Stimulated activated CD8-positive, alpha-beta memory T cell treated with anti-CD3 and anti-CD28 coated beads, Interleukin-12 subunit alpha, Interleukin-12 subunit beta, amount 100 ng/mL, for 4 hours (primary cell): ENCODE results near the gene AKR1C1.
"Not testable (repeated sequence)": the region's sequence is repeated elsewhere in the genome, so short reads cannot be mapped to it uniquely, and the experiment has no call there.

ENCODE experiments used
- DNase-seq: peaks from one replicate; pipeline ENCODE4 v3.0.0-alpha.2; 2020; ENCODE audit warnings: low read depth

Gene AKR1C1

DNA sequence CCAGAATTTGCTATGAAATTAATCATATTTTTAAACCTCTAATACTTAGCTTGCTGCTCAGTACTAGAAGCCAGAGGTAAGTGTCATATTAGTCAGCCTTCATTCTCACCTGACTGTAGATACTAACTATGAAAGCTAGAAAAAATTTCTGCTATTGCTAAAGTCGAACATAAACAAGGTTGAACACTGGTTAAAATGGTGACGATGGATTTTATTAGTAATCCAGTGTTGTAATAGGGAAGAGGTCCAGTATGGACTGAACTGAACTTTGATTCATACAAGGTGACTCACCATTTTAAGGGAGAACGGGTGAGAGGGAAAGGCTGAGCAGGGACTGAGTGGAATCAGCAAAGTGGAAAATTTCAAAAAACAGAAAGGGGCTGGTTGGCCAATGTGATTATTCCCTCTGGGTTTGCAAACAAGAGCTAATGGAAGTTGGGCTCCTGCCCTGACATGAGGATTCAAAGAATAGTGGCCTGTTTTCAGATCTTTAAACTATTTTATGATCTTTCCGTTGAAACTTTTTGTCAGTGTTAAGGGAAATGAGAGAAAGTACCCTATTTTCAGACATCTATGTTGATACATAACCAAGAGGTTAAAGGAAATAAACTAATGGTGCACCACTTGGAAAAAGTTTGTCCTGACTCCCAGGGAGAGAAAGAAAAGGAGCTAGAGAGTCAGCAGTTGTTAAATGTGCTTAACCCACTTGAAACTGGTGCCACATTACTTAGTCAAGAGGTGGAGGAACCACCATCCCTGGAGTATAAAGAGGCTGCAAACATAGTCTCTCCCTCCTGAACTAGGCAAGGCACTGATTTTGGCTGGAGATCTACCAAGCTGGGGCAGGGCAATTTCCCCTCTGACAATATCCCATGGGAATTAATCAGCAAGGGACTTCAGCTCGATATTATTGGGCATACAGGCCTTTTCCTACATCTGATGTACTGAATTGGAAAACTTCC, 15.3 kb upstream of the AKR1C1 start:
- DNase-seq = no peak

DNA sequence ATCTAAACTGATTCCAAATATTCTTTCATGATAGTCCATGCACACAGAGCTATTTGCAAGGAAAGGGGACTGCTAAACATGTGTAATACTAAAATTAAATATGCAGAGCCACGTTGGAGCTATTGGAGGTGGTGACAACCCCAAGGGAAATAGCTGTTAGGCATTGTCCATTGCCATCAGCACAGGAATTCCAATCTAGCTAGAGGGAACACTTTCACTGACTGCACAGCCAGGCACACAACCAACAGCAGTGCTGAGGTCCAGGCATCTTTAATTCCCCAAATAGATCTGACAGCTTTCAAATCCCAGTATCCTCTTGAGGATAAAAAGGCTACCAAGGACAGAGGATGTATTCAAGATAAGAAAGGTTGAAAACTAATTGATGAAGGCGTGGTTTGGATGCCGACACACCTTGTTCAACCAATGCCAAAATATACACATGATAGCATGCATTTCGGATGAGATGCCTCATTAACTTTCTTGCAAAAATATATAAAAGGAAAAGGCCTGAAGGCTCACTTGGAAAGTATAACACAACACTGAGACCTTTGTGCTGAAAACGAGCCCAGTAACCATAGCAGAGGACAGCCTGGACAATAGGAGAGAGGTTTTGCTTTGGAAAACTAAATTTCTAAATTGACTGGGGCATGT, 11.6 kb upstream of the AKR1C1 start:
- not testable (repeated sequence) for DNase-seq

DNA sequence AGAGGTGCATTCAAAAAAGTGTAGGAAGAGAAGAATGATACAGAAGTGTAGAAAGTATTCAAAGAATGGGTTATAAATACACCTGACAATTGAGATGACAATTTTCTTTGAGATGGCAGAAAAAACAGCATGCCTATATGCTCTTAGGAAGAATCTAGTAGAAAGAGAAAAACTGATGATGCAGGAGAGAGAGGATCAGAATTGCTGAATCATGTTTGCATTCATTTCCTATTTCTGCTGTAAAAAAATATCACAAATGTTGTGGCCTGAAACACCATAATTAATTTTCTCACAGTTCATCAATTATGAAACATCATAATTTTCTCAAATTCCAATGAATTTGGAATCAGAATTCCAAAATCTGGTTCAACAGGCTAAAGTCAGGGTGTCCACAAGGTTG, 9.8 kb upstream of the AKR1C1 start:
- no peak for DNase-seq

DNA sequence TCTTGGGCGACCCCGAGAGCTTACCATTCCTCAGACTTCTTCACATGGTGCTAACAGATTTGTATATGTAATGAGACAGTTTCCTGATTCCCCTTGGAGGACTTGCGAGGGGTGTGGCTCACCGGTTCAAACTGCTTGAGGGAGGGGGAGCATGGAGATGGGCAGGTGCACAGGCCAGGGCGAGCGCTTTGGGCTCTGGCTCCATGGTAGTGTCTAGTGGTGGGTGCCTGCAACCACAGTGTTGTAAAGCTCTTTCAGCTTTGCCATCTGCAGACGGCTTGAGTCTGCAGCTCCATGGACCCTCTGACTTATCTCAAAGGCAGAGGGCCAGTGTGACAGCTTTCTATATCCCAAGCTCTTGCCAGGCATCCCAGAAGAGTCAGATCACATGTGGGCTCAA, 7.1 kb upstream of the AKR1C1 start:
- not testable (repeated sequence) for DNase-seq

DNA sequence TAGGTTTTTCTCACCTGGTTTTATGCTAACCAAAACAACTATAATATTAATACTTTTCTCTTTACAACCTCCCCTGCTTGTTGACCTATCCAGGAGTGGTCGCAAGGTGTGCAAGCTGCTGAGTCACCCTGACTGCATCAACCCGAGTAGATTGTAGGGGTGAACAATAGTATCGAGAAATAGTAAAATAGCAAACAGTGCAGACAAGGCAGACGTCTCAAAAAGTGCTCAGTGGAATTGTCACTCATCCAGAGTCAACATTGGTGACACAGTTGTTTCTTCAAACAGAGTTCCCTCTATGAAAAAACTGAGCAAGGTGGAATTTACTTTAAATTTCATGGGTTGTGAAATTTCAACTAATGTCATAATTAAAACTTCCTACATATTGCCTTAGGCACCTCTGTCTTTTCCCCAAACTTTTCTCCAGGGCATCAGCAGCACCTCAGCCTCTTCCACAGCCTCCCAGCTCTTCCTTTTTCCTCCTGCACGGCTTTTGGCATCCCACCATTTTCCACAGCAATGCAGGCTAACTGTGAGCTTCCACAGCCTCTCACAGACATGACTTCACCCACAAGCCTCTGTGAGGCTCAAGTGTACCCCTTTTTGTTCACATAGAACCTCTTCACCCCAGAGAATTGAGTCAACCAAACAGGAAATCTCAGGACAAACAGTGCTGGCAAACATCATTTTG, 6.1 kb upstream of the AKR1C1 start:
- not testable (repeated sequence) for DNase-seq

DNA sequence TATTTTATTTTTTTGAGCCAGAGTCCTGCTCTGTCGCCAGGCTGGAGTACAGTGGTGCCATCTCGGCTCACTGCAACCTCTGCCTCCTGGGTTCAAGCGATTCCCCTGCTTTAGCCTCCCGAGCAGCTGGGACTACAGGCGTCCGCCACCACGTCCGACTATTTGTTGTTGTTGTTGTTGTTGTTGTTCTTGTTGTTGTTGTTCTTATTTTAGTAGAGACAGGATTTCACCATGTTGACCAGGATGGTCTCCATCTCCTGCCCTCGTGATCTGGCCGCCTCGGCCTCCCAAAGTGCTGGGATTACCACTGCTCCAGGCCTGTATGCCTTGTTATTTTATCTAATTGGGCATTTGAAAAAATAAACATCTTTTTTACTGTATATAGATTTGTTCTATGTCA, 1.7 kb upstream of the AKR1C1 start:
- DNase-seq = not testable (repeated sequence)

DNA sequence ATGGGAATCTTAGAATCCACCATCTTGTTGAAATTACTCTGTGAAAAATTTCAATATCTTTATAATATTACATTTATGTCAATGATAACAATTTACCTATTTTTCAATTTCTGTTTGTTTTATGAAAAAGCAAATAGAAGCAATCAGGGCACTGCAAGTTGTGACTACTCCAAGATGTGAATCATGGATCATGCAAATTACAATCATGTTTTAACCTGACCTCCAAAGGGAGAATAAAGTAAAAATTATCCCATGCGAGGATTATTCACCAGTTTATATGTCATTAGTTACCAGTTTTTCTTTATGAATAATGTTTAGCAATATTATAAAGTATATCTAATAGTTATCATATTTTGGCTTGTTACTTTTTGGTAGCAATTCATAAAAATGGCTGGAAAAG, 907 bp upstream of the AKR1C1 start:
- not testable (repeated sequence) for DNase-seq

DNA sequence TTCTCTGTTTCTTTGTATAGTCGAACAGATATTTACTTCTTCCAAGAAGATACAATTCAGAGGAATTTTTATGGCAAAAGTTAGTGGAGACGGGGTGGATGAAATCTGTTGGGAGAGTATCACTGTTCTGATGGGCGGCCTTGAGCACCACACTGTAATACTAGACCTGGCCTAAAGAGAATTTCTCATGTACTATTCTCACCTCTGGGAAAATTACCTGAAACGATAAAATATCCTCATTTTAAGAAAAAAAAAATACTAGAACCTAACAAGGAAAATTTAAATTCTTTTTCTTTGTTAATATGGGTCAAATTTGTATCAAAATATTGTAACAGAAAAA, 570 bp downstream of the AKR1C1 start:
- DNase-seq = not testable (repeated sequence)

DNA sequence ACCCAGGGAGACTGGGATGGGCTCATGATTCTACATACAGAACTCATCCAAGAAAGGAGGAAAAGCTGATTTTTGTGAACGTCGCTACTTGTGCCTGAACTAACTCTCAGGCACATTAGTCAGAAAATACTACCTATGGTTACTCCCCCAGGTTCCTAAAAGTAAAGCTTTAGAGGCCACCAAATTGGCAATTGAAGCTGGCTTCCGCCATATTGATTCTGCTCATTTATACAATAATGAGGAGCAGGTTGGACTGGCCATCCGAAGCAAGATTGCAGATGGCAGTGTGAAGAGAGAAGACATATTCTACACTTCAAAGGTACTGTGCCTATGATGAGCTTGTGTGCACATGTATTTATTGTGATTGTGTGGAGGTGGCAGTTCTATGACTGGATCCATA, 2.5 kb downstream of the AKR1C1 start:
- not testable (repeated sequence) for DNase-seq

DNA sequence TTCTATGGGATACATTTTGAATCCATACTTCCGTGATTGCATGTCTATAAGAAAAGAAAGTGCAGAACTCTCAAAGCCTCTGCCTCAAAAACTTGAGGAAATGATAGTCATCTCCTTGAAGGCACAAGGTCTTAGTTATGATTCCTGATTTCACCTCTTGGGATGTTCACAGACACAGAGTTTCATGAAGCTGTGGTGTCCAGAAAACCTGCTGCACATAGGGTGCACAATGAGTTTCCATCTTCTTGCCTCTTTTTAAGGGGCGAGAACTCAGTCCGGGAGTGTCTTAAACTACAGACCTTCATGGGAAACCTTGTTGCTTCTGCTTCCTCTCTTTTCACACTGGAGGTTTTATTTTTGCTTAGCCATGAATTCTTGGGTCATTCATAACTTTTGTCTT, 4.0 kb downstream of the AKR1C1 start:
- DNase-seq = not testable (repeated sequence)

DNA sequence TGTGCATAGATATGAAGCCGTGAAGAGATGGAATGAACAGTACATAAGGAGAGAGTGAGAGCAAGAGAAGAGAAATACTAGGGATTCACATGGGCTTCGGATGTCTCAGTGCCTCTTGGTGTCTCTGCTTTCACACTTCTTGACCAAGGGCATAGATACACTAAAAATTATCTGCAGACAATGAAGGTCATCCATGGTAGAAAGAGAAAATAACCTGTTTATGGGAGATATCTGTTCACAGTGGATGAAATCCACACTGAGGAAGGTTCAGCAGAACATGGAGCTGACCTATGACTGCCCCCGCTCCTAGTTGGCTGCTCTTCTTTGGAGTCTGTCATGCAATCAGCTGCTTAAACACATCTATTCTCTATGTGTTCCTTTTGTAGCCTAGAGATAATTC, 6.1 kb downstream of the AKR1C1 start:
- not testable (repeated sequence) for DNase-seq

DNA sequence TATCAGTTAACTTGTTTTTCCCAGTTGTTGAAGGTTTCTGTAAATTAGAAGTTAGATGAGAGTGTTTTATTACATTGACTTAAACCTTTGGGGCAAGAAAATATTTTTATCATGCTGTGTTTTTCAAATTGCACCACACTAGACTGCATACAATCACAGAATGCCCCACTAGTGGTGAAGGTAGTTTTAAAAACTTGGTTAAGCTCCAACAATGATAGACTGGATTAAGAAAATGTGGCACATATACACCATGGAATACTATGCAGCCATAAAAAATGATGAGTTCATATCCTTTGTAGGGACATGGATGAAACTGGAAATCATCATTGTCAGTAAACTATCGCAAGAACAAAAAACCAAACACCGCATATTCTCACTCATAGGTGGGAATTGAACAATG, 7.1 kb downstream of the AKR1C1 start:
- not testable (repeated sequence) for DNase-seq

DNA sequence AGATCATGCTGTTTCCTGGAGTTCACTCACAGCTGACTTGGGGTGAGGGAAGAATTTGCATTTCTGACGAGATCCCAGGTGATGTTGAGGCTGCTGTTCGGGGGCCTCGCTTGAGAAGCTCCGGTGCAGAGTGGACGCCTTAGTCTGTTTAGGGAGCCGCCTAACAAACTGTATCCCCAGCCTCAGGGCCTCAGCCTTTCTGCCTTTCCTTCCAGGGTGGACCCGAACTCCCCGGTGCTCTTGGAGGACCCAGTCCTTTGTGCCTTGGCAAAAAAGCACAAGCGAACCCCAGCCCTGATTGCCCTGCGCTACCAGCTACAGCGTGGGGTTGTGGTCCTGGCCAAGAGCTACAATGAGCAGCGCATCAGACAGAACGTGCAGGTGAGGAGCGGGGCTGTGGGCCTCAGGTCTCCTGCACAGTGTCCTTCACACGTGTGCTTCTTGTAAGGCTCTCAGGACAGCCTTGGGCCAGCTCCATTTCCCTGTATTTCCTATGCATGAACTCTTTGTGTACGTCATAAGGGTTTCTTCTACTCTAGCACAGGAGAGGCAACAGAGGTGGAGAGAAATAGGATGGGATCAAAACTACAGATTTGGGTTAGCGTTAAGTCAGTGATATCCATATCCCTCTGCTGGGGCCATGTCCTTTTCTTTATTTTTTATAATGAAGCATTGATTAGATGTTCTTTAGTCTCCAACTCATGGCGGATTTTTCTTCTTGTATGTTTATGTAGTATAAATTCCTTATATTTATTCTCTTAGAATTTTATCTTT, 9.3 kb downstream of the AKR1C1 start:
- DNase-seq = not testable (repeated sequence)

DNA sequence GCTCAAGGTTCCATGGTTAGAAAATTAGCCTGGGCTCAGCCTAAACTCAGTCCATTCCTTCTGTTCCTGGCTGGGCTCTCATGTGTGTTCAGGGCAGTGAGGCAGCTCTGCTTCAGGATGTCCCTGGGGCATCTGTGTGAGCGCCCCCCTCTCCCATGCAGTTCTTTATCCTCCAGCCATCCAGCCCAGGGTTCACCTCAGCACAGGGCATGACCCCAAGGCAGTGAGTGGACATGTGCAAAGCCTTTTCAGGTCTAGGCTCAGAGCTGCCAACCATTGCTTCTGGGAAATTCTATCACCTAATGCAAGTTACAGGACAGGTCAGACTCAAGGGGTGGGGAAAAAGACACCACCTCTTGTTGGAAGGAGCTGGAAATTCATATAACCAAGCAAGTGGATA, 10.1 kb downstream of the AKR1C1 start:
- DNase-seq = not testable (repeated sequence)

DNA sequence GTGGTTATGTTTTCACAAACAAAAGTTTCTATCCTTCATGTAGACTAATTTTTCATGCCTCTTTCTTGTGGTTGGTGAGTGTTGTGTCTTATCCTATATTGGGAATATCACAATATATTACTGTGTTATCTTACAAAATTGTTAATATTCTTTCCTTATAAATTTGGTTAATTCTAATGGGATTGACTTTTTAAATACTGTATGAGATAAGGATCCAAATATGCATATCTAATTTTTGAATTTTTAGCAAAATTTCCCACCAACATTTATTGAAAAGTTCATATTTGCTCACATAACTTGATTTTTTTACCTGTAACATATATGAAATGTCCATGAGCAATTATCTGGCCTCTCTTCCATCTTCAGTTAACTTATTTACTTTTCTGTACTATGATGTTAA, 11.2 kb downstream of the AKR1C1 start:
- DNase-seq = not testable (repeated sequence)

DNA sequence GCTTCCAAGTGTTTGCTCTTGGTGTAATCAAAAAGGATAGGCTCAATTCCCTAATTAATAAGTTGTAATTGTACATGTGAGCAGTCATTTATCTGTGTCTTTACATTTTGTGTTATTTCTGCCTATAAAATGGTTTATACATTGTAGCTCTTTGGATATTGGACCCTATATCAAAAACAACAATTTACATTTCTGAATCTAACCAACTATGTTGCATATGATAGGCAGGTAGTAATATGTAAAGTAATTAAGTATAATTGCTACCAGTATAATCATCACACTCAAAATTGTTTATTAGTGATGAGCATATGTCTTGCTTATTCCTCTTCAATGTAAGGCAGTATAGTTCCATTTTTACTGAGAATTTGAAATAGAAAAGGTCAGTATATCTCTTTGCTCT, 13.8 kb downstream of the AKR1C1 start:
- no peak for DNase-seq

DNA sequence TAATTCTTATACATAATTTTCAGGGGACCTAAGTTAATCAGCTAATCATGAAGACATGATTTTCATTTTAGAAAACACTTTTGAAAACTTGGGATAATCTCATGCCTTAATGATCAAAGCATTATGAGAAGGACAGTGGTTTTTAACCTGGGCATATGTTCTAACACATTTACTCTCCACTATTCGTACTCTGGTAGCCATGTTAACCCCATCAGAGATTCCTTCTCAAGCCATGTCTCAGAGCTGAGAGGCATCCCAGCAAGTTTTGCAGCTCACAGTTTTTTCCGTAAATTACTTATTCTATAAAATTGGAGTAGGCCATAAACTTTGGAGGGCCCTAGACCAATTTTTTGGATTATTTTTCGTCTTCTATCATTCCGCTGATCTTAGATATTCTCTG, 15.7 kb downstream of the AKR1C1 start:
- DNase-seq = no peak

DNA sequence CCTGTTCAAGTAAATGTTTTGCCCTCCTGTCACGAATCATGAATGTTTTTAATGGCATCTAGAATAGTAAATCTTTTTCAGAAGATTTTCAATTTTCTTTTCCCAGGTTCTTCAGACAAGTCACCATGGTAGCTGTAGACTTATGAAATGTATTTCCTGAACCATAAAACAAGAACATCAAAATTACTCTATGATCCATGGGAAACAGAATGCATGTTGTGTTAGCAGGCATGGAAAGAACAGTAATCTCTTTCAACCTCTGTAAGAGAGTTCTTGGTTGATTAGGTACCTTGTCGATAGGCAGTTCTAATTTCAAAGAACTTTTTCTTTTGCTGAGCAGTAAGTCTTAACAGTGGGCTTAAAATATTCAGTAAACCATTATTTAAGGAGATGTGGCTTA, 17.6 kb downstream of the AKR1C1 start:
- DNase-seq = no peak

DNA sequence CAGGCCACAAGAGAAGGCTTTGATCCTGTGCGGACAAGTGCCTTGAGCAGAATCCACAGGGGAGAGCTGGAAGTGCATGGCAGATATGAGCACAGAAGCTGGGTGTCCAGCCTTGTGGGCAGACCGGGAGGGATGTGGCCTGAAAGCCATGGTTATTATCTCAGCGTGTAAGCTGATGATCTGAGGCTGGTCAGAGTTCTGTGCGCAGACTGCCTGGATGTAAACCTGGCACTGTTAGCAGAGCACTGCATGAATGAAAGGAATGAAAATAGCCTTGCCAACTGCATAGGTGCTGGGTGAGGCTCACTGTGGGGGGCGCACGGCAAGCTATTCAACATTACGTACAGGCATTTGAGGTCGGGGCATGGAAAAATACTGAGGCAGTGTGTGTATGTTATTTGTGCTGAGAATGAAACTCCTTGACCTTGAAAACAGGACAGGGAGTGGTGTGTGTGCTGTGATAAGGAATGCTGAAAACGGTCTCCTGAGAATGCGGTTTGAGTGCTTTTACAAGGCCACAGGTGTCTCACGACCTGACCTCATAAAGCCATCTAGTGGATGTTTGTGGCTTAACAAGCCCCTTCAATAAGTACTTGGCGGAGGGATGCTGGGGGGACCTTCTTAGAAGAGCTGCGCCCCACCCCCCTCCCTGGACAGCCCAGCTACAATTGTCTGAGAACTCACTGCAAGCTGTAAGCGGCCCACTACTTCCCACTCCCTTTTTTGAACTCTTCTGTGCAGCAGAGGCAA, 18.7 kb downstream of the AKR1C1 start:
- DNase-seq = no peak

DNA sequence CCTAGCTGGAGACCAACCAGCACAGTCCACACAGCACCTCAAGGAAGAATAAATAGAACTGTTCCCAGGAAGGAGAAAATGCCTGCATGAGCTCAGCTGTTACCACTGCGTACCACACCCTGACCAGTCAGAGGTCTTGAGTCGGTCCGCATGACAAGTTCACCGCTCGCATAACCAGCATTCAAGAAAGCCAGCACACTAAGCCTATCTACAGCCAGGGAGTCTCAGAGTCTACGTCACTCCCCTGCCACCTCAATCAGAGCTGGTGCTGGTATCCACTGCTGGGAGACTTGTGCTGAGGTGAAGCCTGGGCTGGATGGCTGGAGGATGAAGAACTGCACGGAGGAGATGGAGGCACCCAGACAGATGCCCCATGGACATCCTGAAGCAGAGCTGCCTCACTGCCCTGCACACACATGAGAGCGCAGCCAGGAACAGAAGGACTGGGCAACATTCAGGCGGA, 19.6 kb downstream of the AKR1C1 start:
- DNase-seq = no peak

DNA sequence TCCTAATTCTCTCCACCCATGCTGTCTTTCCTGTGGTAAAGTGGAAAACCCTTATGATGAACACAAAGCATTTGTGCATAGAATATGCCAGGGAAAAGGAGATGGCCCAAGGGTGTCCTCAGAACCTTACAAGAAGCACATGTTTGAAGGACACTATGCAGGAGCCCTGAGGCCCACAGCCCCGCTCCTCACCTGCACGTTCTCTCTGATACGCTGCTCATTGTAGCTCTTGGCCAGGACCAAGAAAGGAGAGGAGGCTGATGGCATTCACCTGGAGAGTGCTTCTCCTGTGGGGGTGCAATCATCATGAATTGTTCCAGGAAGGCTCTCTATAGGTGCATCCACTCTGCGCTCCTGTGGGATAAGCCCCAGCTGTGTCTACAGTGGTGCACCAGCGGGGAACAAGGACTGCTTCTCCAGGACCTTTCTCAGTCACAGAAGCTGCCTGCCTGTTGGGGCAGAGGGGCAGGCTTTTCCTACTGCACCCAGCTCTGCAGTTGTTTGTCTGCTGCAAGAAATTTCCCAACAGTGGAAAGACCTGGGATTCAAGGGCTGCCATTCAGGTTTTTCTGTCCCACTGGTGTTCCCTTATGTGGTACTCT, 20.5 kb downstream of the AKR1C1 start:
- DNase-seq = no peak
